Measurements from ENCODE around the gene DHX34.
"Not testable (repeated sequence)": the region's sequence is repeated elsewhere in the genome, so short reads cannot be mapped to it uniquely, and the experiment has no call there.

Gene DHX34

DNA sequence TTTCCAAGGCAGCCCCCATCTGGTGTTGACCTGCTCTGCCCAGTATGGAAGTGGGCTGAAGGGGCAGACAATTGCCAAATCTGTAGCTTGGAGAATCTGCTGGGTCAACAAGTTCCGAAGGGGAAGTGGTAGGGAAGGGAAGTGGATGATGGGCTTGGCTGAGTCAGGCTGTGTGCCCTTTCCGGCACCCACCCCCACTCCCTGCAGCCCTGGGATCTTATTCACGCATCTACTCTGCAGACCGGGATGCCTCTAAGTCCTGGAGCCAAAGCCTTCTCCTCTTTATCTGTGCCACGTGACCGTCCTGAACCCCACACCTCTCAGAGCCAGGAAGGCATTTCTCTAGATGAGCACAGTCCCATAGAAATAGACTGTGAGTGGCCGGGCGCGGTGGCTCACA, 24.6 kb upstream of the DHX34 start:
- no peak for DNase-seq

DNA sequence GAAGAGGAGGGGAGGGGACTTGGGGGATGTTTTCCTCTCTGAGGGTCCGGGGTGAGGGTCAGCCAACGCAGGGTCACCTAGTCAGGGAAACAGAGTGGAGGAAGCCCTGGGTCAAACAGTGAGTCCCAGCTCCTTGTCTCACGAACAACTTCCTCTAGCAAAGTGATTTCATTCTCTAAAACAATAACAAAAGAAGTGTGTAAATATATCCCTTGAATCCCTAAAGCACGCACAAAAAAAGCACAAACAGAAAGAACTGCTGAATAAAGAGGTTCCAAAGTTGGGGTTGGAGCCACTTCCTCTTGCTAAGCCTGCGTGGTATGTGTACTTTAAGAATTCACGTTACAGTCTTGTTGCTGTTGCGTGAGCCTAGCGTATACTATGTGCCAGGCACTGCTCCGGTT, 18.6 kb upstream of the DHX34 start:
- DNase-seq: peak; percentile 10

DNA sequence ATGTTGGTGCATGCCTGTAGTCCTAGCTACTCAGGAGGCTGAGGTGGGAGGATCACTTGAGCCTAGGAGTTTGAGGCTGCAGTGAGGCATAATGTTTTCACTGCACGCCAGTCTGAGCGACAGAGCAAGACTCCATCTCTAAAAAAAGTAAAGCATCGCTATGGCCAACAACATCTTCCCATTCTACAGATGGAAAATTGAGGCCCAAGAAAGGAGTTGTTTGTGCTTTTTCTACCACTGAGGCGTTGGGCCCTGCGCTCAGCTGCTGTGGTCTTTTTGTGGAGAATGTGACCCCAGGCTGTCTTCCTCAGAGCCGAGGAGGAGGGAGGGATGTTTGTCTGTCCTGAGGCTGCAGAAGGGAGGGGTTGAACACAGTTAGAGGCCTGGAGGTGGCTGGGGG, 17.6 kb upstream of the DHX34 start:
- no peak for DNase-seq

DNA sequence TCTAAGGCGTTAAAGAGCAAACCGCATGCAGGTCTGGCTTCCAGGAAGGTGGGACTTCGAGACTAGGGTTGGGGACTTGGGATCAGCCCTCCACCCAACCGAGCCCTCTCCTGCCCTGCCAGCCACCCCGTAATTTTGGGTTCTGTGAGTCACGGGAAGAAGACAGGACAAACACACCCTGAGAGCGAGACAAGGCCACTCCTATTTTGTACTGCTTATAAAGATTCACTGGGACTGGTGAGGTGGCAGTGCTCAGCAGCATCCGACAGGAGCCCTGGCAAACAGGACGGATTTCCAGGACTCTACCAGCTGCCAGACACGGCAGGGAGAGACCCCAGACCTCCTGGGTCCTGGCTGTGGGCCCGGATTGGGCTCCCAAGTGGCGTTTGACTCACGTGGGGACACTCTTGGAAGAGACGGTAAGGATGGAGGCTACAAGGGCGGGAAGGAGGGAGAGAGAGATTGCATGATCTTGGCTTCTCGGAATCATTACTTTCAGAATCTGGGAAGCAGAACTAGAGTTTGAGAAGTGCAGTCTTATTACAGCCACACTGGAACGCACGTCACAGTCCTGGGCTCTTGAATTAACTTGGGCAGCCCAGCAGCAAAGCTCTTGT, 17.1 kb upstream of the DHX34 start, which contains the start of gene C5AR2:
TSS of gene C5AR2 (plus strand) at position 245 of the 617 bp plus-strand sequence. CDS start 8,625 bp downstream, outside the sequence.
- DNase-seq: no peak

DNA sequence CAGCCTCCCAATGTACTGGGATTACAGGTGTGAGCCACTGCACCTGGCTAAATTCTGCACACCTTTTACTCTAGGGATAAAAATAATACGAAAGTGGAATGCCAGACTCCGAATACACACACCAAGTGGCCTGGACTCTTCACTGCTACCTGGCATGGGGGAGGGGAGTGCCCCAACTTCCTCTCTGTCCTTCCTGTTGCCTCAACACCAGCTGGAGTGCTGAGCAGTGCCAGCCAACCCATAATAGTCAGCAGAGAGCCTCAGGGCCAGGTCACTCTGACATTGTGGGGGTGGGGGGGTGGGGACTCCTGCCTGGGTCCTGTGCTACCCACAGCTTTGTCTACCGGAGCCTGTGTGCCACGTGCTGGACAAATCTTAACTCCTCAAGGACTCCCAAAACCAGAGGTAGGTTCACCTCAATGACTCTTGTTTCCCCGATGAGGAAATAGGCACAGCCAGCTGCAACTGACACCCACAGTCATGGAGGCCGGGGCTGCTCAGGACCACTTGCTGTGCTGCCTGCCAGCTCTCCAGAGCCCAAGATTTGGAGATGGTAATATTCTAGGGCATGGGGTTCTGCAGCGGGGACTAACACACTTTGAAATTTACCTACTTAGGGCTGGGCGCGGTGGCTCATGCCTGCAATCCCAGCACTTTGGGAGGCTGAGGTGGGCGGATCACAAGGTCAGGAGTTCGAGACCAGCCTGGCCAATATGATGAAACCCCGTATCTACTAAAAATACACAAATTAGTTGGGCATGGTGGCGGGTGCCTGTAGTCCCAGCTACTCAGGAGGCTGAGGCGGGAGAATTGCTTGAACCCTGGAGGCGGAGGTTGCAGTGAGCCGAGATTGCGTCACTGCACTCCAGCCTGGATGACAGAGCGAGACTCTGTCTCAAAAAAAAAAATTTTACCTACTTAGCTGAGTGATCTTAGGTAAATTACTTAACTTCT, 12.1 kb upstream of the DHX34 start:
- peak; percentile 52 for DNase-seq

DNA sequence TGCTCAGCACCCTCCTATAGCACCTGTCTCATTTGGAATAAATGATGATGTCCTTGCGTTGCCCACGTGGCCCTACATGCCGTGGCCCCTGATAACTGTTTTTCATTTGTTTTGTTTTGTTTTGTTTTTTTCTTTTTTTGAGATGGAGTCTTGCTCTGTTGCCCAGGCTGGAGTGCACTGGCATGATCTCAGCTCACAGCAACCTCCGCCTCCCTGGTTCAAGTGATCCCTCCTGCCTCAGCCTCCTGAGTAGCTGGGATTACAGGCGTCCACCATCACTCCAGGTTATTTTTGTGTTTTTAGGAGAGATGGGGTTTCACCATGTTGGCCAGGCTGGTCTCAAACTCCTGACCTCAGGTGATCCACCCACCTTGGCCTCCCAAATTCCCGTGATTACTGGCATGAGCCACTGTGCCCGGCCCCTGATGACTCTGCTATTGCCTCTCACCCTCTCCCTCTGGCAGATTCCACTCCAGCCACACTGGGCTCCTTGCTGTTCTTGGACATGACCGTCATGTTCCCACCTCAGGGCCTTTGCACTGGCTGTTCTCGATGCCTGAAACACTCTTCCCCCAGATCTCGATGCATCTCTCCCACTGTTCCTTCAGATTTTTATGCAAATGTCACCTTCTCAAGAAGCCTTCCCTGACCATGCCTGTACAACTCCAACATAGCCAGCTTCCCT, 9.8 kb upstream of the DHX34 start:
- no peak for DNase-seq

DNA sequence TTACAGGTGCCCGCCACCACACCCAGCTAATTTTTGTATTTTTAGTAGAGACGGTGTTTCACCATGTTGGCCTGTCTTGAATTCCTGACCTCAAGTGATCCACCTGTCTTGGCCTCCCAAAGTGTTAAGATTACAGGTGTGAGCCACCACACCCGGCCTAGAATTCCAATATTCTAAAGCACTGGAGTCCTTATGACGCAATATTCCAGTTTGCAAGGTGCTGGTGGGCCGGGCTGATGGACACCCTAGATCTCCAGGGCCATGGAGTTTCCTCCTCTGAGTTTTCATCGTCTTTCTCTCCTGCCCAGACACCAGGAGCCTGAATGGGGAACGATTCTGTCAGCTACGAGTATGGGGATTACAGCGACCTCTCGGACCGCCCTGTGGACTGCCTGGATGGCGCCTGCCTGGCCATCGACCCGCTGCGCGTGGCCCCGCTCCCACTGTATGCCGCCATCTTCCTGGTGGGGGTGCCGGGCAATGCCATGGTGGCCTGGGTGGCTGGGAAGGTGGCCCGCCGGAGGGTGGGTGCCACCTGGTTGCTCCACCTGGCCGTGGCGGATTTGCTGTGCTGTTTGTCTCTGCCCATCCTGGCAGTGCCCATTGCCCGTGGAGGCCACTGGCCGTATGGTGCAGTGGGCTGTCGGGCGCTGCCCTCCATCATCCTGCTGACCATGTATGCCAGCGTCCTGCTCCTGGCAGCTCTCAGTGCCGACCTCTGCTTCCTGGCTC, 8.5 kb upstream of the DHX34 start:
- DNase-seq: no peak

DNA sequence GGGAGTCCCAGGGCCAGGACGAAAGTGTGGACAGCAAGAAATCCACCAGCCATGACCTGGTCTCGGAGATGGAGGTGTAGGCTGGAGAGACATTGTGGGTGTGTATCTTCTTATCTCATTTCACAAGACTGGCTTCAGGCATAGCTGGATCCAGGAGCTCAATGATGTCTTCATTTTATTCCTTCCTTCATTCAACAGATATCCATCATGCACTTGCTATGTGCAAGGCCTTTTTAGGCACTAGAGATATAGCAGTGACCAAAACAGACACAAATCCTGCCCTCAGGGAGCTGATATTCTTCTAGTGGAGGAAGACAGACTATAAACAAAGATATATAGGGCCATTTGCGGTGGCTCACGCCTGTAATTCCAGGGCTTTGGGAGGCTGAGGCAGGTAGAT, 7.4 kb upstream of the DHX34 start:
- no peak for DNase-seq

DNA sequence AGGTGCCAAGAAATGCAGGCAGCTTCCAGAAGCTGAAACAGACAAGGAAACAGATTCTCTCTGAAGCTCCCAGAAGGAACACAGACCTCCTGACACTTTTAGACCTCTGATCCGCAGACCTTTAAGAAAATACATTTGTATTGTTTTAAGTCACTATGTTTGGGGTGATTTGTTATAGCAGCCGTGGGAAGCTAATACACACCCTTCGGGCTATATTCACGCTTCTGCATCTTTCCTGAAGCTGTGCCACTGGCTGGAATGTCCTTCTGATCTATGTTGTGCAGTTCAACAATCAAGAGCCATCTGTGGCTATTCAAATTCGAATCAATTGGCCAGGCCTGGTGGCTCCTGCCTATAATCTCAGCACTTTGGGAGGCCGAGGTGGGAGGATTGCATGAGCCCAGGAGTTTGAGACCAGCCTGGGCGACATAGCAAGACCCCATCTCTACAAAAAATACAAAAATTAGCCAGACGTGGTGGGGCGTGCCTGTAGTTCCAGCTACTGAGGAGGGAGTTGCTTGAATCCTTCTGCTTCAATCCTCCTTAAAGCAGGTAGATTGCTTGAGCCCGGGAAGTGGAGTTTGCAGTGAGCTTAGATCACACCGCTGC, 5.8 kb upstream of the DHX34 start:
- no peak for DNase-seq

DNA sequence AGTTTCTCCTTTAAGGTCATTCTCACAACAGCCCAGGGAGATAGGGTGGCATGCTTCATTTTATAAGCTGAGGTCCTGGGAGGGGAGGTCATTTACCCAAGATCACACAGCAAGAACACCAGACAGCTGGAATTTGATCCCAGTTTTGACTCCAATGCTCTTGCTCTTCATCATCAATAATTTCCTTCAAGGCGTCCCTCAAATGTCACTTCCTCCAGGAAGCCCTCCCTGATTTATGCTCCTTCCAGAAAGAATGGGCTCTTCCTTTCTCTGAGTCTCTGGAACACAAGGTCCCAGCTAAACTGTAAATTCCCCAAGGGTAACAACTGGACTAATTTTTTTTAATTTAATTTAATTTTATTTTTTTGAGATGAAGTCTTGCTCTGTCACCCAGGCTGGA, 4.7 kb upstream of the DHX34 start:
- DNase-seq: no peak

DNA sequence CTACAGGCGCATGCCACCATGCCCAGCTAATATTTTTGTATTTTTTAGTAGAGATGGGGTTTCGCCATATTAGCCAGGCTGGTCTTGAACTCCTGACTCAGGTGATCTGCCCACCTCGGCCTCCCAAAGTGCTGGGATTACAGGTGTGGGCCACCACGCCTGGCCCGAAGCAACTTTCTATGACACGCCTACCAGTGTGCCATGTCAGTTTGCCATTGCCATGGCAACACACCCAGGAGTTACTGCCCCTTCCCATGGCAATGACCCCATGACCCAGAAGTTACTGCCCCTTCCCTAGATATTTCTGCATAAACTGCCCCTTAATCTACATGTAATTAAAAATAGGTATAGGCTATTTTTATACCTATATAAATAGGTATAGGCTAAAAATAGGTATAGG, 3.1 kb upstream of the DHX34 start:
- not testable (repeated sequence) for DNase-seq

DNA sequence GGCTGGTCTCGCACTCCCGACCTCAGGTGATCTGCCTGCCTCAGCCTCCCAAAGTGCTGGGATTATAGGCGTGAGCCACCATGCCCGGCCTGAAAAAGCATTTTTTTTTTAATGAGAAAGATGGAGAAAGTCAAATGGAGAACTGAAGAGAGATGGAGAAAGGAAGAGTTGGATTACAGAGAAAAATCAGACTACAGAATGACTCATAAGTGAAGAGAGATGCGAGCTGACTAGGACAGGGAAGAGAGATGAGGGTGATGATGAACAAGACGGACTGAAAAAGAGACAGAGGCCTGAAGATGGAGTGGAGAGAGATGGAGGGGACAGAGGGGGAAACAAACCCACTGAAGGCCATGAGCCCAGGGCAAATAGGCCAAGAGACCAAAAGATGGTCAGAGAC, 1.5 kb downstream of the DHX34 start:
- no peak for DNase-seq

DNA sequence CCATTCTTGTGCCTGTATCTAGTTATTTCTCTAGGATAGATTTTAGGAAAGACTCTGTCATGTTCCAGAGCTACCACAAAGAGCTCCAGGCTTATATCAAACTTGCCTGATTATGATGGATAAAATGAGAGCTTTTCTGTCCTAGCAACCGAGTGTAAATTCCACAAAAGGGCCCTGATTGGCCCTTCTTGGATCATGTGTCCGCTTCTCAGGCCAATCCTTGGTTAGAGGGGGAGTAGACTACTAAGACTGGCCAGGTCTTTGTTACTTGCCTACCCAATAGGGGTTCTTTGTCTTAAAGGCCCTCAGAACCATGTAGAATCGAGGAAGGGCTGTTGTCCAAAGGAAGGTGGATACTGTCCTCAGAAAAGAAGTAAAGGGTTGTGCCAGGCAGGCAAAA, 2.4 kb downstream of the DHX34 start:
- DNase-seq: no peak

DNA sequence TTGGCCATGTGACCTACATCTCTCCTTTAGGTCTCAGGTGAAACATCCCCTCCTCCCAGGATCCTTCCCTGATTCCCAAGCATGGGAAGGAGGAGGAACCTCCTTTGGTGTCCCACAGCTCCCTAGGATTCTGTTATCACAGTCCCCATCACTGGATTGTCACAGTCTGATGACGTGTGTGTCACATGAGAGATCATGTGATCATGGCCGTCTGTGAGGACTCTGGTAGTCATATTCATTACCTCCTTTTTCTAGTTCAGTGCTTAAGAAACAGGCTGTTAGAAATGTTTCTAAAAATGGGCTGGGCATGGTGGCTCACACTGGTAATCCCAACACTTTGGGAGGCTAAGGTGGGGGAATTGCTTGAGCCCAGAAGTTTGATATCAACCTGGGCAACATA, 3.0 kb downstream of the DHX34 start:
- no peak for DNase-seq

DNA sequence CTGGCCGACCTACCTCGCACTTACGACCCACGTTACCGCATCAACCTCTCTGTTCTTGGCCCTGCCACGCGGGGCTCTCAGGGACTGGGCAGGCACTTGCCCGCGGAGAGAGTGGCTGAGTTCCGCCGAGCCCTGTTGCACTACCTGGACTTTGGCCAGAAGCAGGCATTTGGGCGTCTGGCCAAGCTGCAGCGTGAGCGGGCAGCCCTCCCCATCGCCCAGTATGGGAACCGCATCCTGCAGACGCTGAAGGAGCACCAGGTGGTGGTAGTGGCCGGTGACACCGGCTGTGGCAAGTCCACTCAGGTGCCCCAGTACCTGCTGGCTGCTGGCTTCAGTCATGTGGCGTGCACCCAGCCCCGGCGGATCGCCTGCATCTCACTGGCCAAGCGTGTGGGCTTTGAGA, 4.2 kb downstream of the DHX34 start:
- no peak for DNase-seq

DNA sequence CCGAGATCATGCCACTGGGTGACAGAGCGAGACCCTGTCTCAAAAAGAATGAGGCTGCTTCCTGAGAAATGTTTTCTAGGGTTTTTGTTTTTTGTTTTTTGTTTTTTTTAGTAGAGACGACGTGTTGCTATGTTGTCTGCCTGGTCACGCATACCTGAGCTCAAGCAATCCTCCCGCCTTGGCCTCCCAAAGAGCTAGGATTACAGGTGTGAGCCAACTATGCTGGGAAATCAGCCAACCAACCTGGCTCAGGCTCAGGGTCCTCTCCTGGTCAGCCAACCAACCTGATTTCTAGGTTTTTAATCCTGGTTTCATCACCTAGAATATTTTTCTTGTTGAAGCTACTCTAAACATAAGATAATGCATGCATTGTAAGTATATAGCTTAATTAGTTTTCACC, 7.8 kb downstream of the DHX34 start:
- DNase-seq: no peak

DNA sequence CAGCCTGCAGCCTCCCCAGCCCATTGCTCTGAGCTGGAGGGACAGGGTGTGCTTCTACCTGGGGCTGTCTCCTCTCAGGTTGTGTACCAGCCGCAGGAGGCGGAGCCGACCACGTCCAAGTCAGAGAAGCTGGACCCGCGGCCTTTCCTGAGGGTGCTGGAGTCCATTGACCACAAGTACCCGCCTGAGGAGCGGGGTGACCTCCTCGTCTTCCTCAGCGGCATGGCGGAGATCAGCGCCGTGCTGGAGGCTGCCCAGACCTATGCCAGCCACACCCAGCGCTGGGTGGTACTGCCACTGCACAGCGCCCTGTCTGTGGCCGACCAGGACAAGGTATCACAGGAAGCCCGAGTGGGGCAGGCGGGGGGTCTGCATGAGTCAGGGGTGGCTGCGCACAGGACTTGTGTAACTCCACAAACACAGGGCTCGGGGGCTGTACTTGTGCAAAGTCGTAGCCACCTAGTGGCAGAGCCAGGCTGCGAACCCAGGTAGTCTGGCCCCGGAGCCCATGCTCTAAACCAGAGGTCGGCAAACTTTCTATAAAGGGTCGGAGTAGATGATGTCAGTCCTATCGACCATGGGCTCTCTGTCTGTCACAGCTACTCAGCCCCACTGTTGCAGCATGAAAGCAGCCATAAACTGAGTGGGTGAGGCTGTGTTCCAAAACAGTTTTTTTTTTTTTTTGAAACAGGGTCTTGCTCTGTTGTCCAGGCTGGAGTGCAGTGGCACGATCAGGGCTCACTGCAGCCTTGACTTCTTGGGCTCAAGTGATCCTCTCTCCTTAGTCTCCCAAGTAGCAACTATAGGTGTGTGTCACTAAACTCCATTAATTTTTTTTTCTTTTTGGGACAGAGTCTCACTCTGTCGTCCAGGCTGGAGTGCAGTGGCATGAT, 8.9 kb downstream of the DHX34 start:
- no peak for DNase-seq

DNA sequence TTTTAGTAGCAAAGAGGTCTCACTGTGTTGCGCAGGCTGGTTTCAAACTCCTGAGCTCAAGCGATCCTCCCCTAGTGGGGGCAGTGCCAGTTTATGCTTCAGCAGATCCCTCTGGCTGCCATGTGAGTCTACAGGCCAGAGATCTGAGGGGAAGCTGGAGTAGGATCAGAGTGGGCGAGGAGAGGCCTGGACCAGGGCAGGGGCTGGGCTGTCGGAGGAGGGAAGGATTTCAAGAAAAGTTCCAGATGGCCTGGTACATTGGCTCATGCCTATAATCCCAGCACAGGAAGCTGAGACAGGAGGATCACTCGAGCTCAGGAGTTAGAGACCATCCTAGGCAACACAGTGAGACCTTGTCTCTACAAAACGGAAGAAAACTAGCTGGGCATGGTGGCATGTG, 9.8 kb downstream of the DHX34 start:
- DNase-seq: no peak

DNA sequence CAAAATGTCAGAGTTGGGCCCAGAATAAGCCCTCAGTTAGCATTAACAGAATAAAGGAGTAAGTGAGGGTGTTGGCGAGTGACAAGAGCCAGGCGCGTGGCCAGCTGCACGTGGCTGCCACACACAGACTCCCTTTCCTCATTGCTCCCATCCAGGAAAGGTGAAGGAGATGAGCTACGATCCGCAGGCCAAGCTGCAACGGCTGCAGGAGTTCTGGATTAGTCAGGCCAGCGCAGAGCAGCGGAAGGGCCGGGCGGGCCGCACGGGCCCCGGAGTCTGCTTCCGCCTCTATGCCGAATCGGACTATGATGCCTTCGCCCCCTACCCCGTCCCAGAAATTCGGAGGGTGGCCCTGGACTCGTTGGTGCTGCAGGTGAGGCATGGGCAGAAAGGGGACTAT, 13.2 kb downstream of the DHX34 start:
- DNase-seq: no peak

DNA sequence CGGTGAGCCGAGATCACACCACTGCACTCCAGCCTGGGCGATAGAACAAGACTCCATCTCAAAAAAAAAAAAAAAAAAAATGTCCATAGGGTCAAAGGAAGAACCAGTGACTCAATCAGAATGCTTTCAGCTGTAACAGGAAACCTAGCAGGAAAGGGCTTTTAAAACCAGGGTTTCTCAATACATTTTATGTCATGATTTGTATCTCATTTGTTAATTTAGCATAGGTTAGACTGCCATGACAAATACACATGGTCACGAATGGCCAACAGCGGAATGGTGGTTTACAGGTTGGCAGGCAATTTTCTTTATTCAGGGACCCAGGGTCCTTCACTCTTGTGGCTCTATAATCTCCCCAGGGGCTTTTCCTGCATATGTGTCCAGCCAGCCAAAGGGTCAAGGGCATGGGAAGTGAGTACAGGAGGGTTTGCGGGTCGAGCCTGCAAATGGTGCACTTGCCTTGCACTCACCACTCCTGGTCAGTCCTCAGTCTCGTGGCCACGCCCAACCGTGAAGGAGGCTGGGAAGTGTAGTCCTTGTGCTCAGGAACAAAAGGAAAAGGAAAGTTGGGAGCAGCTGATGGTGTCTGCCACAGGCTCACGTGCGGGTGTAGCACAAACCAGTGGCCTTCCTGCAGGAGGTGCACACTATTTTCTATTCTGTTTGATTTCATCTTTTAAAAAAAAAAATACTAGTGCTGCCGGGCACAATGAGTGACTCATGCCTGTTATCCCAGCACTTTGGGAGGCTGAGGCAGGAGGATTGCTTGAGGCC, 14.8 kb downstream of the DHX34 start:
- no peak for DNase-seq

DNA sequence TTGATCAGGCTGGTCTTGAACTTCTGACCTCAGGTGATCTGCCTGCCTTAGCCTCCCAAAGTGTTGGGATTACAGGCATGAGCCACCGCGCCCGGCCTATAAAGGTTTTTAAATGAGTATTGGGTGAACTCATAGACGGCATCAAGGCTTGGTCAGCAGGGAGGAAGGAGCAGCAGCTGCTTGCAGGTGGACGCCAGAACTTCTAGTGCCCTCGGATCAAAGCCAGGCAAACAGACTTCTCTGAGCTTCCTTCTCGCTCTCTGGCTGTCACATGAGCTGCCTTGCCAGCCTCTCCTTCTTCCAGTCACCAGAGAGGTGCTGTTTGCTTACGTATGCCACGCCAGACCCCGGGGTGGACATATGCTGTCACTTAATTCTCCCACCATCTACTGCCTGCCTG, 16.3 kb downstream of the DHX34 start:
- not testable (repeated sequence) for DNase-seq
